ENCODE data around the gene RPAIN.

DNA sequence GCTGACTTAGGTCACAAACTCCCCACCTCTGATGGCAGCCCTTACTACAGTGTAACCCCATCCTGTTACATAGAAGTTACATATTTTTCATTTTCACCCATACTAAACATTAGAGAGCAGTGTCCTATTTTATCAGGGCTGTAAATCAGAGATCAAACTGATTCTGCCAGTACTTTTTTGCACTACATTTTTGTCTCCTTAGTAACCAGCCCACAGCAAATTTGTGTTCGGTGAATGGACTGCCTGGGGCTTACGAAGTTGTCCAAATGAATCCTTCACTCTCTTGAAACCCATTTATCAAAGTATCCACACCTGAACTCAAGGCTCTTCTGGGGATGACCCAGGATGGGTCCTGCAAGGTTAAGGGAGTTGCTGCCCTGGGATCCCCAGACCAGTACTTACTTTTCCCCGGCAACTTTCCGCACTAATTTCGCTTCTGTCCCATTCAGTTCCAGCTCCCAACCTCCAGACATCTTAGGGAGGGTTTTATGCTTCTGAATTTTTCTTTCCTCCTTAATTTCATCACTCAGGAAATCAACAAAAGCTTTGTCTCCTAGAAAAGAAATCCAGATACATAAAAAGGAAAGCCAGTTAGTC, 17.8 kb downstream of the RPAIN start:
- TF ChIP-seq EZH2phosphoT487 (IDR thresholded peaks at IDR 0.05; ENCODE audit: insufficient read depth, low read depth): no peak
- no peak for TF ChIP-seq EZH2 (IDR thresholded peaks at IDR 0.05; ENCODE audit: insufficient read depth, poor library complexity, severe bottlenecking)
